Eye (tissue), 1 donor: ENCODE data around the gene DES.
"Not testable (repeated sequence)": the region's sequence is repeated elsewhere in the genome, so short reads cannot be mapped to it uniquely, and the experiment has no call there.

Source experiments
- DNase-seq: peaks from one replicate; pipeline ENCODE4 v3.0.0-alpha.2; 2015

Gene DES

DNA sequence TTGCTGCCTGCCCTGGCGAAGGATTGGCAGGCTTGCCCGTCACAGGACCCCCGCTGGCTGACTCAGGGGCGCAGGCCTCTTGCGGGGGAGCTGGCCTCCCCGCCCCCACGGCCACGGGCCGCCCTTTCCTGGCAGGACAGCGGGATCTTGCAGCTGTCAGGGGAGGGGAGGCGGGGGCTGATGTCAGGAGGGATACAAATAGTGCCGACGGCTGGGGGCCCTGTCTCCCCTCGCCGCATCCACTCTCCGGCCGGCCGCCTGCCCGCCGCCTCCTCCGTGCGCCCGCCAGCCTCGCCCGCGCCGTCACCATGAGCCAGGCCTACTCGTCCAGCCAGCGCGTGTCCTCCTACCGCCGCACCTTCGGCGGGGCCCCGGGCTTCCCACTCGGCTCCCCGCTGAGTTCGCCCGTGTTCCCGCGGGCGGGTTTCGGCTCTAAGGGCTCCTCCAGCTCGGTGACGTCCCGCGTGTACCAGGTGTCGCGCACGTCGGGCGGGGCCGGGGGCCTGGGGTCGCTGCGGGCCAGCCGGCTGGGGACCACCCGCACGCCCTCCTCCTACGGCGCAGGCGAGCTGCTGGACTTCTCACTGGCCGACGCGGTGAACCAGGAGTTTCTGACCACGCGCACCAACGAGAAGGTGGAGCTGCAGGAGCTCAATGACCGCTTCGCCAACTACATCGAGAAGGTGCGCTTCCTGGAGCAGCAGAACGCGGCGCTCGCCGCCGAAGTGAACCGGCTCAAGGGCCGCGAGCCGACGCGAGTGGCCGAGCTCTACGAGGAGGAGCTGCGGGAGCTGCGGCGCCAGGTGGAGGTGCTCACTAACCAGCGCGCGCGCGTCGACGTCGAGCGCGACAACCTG lies at the start of gene DES:
Gene DES, plus strand, starts transcription at position 223 of the 857 bp plus-strand sequence. Its CDS starts 86 bp downstream, at position 309.
- peak; percentile 69 for DNase-seq

DNA sequence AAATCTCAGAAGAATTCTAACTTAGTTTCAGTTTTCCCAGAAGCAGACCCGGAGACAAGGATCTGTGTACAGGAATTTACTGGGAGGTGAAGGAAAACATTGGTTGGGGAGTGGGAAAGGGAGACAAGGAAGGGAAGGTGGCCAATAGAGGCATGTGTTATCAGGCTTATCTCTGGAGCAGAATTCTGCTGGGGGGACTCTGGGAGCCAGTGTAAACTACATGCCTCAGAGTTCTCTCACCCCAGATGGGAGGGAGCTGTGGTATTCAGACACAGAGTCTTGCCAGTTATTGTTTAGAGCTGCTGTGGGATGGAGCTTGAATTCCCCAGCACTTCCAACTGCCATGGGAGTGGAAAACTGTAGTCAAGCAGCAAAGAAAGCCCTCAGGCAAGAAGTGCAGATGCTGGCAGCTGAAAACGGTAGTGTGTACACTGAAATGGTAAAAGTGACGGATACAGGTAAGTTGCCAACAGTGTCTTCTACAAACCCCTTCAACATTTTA lies 49.4 kb upstream of the DES start:
- DNase-seq, result peak; percentile 48

DNA sequence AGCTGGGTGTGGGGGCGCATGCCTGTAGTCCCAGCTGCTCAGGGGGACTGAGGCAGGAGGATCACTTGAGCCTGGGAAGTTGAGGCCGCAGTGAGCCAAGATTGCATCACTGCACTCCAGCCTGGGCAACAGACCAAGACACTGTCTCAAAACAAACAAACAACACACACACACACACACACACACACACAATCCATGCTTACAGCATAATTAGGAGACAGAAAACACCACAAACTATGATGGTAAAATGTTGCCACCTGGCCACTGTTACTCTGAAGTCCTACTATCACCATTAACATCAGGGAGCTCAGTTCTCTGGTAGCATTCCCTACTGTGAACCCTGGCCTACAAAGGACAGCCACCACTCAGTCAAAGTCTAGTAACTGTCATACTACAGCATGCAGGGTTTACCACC lies 48.7 kb upstream of the DES start:
- peak; percentile 12 for DNase-seq

GRCh38 chr2:219378163-219378851 lies 39.9 kb upstream of the DES start:
- no peak for DNase-seq

DNA sequence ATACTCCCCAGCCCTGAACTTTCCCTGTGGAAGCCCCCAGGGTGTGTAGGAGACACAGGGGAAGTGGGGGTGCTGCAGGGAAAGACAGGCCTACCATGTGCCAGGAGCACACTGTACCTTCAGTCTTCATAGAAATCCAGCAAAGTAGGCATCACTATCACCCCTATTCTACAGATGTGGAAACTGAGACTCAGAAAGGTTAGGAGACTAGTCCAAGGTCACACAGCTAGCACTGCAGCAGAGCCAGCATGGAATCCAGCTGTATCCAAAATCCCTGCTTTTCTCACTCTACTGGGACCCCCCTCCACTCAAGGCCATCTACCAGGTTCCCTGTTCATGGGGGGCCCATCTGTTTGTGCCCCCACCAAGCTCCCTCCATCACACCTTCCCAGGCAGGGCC lies 37.3 kb upstream of the DES start:
- DNase-seq, result no peak

- no peak for DNase-seq
Measured at GRCh38 chr2:219381448-219381847, 36.7 kb upstream of the DES start.

- no peak for DNase-seq
Measured at GRCh38 chr2:219384083-219384713, 34.0 kb upstream of the DES start.

DNA sequence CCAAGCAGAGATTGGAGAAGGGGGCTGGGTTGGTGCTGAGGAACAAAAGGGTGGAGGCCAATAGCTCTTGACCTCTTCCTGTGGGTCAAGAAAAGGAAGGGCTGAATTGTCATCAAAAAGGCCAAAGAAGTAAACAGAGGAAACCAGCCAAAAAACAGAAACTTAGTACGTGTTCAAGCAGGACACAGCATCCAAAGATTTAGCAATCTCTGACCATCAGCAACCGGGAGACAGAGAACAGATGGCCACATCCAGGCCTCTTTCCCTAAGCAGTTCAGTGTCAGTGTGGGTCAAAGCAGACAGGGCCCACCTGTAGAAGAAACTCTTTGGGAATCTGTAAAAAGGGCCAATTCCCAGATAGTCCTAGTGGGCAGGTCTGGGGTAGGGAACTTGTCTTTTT lies 33.3 kb upstream of the DES start:
- DNase-seq, result no peak

DNA sequence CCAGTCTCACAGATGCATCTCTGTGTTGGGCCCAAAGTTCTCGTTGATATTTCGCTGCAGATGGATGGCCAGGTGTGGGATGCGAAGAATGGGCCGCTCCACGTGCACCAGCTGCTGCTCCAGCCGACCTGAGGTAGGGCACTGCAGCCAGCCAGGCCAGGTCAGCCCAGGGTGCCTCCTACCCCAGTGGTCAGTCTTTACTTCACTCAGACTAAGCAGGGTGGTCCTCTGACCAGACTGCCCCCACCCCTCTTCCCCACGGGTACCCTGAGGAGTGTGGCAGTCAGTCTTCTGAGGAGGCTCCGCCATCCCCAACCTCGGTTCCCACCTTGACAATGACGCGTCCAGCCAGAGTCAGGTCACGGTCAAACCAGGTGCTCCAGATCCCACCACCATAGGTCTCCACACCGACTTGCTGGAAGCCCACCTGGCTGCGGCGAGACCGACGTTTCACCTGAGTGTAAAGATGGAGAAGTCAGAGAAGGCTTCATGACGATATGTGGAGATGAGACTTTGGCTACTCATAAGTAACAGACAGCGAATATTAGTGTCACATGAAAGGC lies 32.1 kb upstream of the DES start:
- DNase-seq, result no peak

GRCh38 chr2:219386532-219387280 lies 31.5 kb upstream of the DES start:
- no peak for DNase-seq

DNA sequence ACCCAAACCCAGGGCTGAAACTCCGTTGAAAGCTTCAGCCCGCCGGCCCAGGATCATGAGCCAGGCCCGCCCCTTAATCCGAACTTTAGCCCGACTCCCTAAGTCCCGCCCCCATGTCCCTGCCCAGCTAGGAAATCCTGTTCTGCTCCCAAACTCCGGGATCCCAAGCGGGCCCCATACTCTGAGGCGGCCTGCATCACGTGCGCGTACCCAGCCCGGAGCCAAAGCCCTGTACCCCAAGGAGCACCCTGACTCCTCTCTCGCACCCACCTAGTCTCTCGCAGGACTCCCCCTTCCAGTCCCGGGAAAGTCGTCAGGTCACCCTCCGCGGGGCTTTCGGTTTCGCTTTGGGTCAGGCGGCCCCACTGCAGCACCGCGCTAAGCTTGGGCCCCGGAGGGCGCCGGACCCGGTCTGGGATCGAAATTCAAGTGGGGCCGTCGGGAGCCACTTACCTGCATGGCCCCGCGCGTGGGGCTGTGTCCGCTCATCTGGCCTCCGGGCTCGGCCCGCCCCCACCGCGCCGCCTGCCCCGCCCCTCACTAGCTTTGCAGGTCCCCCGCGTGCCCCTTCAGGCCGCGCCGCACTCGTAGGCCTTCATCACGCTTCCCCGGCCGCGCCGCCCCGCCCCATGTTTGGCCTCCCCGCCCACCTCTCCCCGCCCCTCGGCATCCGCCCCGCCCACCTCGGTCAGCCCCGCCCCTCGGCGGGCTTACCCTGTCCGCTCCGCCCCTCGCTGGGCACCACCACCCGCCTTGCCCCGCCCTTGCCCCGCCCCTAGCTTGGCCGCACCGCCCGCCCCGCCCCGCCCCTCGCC lies 30.7 kb upstream of the DES start, which contains the start of gene DNPEP:
Gene DNPEP, minus strand, starts transcription at position 607 of the 815 bp plus-strand sequence. Its CDS starts 118 bp downstream, at position 489.
- peak; percentile 95 for DNase-seq

DNA sequence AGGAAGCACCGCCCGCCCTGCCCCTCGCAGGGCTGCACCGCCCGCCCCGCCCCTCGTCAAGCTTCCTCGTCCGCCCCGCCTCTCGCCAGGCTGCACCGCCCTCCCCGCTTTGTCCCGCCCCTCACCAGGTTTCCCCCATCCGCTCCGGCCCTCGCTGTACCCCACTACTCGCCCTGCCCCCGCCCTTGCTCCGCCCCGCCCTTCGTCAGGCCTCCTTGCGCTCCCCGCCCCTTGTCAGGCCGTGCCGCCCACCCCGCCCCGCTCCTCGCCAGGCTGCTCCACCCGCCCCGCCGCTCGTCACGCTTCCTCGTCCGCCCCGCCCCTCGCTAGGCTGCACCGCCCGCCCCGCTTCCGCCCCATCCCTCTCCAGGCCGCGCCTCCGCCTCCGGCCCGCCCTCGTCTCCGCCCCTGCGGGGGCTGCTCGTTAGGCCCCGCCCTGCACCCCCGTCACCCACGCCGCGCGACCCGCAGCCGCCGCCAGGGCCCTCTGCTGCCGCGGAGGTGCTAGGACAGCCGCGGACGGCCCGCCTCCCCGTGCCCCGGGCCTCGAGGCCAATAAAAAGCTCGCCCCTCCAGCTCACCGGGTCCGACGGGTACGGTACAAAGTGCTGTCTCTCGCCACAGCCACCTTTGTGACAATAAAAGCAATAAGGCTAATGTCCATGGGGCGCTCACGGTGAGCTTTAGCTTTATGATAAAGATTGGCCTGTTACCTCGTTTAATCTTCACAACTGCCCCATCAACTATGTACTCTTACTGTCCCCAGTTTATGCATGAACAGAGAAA lies 29.9 kb upstream of the DES start:
- DNase-seq, result peak; percentile 98

GRCh38 chr2:219388907-219389156 lies 29.3 kb upstream of the DES start:
- no peak for DNase-seq

DNA sequence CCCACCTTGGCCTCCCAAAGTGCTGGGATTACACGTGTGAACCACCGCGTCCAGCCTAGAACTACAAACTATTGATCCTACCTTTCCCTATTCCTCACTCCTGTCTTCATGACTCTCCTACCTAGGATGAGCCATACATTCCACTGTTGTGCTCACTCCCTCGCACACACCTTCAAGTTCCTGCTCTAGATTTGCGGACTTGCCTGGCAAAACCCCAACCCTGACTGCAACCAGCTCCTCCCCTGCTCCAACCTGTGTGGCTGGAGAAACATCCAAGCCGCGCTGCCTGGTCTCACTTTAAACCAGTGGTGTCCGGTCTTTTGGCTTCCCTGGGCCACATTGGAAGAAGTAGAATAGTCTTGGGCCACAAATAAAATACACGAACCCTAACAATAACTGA lies 25.4 kb upstream of the DES start:
- DNase-seq, result no peak

DNA sequence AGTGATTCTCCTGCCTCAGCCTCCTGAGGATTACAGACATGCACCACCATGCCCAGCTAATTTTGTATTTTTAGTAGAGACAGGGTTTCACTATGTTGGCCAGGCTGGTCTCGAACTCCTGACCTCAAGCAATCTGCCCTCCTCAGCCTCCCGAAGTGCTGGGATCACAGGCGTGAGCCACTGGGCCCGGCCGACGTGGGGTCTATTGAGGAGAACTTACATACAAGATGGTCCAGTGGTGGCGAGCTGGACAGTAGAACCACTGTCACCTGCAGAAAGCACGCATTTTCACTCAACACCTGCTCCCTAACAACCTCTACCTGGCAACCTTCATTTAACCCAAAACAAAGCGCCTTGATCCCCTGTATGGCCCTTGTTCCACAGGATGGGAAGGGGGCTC lies 23.1 kb upstream of the DES start:
- not testable (repeated sequence) for DNase-seq

- DNase-seq, result no peak
Measured at GRCh38 chr2:219395609-219396008, 22.6 kb upstream of the DES start.

GRCh38 chr2:219396863-219397457 lies 21.2 kb upstream of the DES start:
- DNase-seq, result no peak

DNA sequence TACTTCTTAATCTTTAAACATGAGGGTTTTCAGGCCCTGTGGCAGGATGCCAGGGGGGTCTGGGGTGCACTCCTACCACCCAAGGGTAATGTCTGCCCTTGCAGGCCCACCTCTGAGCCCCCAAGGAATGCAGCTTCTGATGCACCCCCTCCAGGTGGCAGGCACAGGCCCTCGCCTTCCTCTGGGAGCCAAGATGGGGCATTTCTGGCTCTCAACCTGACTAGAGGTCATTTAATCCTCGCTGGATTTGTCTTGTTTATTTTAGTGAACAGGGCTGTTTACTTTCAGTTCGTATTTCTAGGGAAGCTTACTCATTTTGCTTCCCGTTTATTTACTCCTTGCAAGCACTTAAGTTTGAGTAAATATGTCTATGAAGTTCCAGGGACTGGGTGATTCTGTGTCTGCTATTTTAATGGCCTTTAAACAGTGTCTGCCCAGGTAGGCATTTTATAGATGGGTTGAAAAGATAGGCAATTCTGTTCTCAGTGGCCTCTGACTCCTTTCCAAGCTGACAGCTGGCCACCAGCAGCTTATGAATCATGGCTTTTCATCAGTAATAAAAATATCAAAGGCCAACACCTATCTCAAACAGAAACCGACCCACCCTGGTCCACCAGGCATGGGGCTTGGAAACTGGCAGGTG lies 19.3 kb upstream of the DES start:
- no peak for DNase-seq

DNA sequence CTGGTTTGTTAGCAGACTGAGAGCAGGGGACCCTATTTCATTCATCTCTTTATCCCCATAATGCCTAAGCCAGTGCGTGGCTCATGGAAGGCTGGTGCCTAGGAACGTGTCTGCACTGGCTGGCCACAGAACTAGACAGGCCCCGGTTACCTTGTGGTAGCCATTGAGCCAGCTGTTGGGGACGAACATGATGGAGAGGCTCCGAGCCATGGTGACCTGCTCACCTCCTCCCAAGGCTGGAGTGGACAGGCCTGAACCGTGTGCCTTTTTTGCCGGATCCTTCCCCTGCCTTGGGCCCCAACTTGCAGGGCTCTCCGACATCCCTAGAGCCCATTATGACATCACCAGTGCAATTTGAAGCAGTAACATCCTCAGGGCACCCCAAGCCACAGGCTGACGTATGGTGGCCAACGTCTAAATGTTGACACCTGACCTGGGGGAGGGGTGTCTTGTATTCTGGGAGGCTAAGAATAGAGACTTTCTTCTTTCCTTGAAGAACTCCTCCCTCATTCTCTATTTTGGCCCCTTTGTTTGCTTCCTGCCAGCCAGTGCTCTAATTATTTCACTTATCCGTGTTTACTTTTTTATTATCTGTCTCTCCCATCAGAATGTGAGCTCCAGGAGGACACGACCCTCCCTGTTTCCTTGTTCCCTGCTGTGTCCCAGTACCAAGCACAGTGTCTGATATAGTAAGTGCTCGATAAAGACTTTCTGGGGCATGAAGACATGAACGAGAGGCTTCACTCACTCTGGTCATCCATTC lies 18.3 kb upstream of the DES start:
- DNase-seq, result no peak
